OCI-M1 (cell line): ENCODE measurements around the gene IL32.
"Not testable (repeated sequence)": the region's sequence is repeated elsewhere in the genome, so short reads cannot be mapped to it uniquely, and the experiment has no call there.

ENCODE experiments used
- DNase-seq: peaks from one replicate; lab custom pipeline; 2025; lab: John Stamatoyannopoulos, UW

Gene IL32

DNA sequence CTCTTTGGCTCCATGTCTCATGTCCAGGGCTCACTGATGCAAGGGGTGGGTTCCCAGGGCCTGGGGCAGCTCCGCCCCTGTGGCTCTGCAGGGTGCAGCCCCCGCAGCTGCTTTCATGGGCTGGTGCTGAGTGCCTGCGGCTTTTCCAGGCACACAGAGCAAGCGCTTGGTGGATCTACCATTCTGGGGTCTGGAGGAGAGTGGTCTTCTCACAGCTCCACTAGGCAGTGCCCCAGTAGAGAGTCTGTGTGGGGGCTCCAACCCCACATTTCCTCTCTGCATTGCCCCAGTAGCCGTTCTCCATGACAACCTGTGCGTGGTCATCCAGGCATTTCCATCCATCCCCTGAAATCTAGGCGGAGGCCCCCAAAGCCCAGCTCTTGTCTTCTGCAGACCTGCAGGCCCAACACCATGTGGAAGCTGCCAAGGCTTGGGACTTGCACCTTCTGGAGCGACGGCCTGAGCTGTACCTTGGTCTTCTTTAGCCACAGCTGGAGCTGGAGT lies 5.2 kb downstream of the IL32 start:
- no peak for DNase-seq

DNA sequence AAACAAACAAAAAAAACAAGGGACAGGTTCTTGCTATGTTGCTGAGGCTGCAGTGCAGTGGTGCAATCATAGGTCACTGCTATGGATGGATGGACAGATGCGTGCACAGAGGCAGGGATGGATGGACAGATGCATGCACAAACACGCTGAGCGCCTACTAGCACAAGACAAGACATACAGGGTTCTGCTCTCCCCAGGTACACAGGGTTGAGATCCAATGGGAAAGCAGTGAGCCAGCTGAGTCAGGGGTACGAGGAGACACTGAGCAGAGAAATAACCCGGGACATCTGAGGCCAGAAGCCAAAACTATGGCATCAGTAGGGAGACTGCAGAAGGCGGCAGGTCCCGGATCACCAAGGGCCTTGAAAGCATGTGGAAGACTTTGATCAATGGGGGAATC lies 6.2 kb downstream of the IL32 start:
- no peak for DNase-seq

DNA sequence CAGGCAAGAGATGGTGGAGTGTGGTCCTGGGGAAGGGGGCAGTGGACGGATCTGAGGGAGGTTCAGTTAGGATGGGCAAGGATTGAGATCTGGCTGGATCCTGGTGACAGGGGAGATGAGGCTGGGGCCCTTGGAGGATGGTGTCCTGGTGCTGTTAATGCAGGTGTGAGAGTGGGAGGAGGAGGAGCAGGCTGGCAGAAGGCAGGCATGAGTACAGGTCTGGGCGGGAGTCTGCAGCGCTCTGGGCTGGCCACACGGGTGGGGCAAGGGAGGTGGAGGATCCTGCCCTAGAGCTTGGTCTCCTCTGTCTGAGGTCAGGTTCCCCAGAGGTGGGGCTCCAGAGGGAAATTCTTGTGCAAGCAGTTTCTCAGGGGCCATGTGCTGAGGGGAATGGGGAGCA lies 6.7 kb downstream of the IL32 start:
- DNase-seq: not testable (repeated sequence)

DNA sequence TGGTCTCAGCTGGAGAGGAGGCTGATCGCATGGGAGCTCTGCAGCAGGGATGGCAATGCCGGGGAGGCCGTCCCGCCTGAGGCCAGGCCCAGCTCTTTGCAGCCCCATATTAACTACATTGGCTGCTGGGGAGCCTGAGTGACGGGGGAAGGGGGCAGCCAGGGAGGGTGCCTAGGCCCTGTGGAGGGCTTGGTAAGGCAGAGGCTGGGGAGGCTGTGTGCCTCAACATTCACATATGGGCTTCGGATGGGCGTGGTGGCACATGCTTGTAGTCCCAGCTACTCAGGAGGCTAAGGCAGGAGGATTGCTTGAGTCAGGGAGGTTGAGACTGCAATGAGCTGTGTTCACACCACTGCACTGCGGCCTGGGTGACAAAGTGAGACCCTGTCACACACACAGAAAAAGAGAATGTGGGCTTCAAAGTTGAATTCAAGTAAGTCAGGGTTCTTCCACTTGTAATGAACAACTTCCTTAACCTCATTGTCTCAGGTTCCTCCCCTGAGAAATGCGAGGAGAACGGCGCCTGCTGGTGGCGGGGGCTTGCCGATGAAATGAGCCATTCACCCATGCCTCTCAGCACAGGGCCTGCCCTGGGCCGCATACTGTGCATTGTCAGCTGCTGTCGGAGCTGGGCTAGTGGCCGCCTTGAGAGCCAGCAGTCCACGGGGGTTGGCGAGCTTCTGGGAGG lies 7.3 kb downstream of the IL32 start:
- DNase-seq: not testable (repeated sequence)

GRCh38 chr16:3073448-3073847 lies 8.0 kb downstream of the IL32 start:
- no peak for DNase-seq

- no peak for DNase-seq
Measured at GRCh38 chr16:3074860-3075522, 9.6 kb downstream of the IL32 start.

DNA sequence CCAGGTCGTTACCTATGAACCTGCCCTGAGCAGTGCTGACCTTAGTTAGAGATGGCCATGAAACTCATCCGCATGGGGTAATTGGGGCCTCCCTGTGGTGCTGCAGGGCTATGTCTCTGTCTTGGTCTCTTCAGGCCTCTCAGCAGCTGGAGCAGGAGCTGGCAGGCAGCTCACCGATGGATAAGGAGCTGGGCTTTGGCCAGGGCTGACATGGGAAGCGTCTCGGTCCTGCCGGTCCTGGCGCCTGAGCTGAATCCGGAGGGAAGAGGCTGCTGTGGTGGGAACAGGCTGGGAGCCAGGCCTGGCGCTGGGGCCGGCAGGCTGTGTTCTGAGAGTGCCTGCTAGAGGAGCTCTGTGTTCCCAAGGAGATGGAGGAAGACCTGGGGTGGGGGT lies 10.1 kb downstream of the IL32 start:
- no peak for DNase-seq

DNA sequence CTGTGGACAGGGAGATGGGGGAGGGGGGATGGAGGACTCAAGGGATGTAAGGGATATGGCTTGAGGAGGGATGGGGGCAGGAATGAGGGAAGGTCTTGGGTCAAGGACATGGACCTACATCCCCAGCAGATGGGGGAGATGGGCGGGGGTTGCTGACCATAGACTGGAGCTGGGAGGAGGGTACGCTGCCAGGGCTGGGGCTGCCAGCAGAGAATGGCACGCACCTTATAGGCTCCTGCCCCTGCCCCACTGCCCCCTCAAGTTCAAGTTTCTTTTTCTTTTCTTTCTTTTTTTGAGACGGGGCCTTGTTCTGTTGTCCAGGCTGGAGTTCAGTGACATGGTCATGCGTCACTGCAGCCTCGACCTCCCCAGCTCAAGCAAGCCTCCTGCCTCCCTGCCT lies 10.5 kb downstream of the IL32 start:
- DNase-seq: not testable (repeated sequence)

GRCh38 chr16:3076577-3076976 lies 11.1 kb downstream of the IL32 start:
- no peak for DNase-seq

- DNase-seq: no peak
Measured at GRCh38 chr16:3080024-3080423, 14.6 kb downstream of the IL32 start.

DNA sequence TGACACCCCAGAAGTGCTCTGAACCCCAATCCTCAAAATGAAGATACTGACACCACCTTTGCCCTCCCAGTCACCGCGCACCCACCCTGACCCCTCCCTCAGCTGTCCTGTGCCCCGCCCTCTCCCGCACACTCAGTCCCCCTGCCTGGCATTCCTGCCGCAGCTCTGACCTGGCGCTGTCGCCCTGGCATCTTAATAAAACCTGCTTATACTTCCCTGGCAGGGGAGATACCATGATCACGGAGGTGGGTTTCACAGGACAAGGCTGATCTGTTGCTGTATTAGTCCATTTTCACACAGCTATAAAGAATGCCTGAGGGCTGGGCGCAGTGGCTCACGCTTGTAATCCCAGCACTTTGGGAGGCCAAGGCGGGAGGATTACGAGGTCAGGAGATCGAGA lies 16.5 kb downstream of the IL32 start:
- DNase-seq: not testable (repeated sequence)

GRCh38 chr16:3083408-3083807 lies 18.0 kb downstream of the IL32 start:
- not testable (repeated sequence) for DNase-seq

GRCh38 chr16:3084491-3084890 lies 19.1 kb downstream of the IL32 start:
- DNase-seq: no peak

DNA sequence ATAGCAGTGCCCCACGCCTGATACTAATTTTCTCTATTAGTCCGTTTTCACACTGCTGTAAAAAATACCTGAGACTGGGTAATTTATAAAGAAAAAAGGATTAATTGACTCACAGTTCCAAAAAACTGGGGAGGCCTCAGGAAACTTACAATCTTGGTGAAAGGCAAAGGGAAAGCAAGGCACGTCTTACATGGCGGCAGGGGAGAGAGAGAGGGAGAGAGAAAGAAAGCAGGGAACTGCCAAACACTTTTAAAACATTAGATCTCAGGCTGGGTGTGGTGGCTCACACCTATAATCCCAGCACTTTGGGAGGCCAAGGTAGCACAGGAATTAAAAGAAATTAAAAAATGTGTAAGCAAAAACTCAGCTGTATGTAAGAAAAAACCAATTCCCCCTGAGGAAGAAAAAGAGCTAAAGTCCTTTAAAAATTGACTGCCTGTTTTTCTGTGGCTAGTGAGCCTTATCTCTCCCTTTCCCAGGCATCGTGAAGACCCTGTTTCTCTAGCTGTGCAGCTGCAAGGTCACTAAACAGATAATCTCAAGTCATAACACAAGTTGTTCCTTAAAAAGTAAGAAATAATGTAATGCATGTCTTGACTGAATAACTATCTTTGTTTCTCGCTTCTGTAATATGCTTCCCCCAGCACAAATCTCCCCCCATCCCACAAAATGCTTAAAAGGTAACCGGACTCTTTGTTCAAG lies 19.7 kb downstream of the IL32 start:
- peak; percentile 26 for DNase-seq

DNA sequence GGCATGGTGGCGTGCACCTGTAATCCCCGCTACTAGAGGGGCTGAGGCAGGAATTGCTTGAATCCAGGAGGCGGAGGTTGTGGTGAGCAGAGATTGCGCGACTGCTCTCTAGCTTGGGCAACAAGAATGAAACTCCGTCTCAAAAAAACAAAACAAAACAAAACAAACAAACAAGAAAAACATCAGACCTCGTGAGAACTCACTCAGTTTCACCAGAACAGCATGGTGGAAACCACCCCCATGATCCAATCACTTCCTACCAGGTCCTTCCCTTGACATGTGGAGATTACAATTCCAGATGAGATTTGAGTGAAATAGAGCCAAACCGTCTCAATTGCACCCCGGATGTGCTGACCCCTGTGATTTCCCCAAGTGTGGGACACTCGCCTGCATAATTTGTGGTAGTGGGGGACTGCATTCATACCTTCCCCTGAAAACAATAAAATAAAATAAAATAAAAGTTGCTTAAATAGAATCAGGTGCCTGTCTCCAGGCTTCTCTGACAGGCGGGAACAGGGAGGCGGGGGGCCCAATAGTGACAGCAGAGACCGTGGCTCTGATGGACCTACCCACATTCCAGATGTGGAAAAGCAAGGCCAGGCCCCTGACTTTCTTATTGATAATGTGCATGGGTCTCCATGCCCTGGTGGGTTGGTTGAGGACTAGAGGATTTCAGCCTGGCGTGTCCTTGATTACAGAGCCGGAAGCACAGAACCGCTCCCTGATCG lies 20.6 kb downstream of the IL32 start:
- no peak for DNase-seq

DNA sequence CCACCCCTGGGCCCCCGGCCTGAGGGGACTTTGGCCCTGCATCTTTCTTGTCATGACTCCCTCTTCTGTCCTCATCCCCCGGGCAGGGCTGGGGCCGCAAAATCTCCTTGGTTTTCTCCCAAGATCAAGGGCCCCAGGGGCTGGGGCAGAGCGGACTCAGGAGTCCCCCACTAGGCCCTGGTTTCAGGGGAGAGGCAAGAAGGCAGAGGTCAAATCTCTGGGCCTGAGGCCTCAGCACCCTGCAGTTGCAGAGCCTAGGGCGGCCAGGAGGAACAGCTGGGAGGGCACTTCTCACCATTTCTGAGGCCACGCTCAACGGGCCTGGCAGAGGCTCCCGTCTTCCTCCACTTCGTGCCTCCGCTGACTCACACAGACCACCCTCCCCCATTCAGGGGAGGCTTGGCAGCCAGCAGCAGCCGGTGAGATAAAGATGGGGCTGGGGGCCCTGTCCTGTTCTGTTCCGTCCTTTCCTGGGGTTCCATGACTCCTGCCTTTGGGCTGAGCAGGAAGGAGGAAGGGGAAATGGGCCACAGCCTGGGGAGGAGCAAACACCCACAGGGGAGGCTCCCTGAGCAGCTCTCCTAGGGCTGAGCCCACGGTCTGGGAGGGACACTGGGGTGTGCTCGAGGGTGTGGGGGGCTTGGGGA lies 21.3 kb downstream of the IL32 start:
- no peak for DNase-seq

- DNase-seq: peak; percentile 22
Measured at GRCh38 chr16:3087243-3088235, 22.1 kb downstream of the IL32 start.

GRCh38 chr16:3088450-3088849 lies 23.0 kb downstream of the IL32 start:
- no peak for DNase-seq

GRCh38 chr16:3088925-3089716 lies 23.7 kb downstream of the IL32 start:
- no peak for DNase-seq
